Fibroblast of the aortic adventitia (primary cell): Measurements from ENCODE around the gene CYB5A. TPM values are rescaled to one million over a fixed set of nuclear protein-coding genes. Genes with fewer than 3 reads are reported as not detected.
A peak's percentile ranks its signal among the peaks of the same experiment; 100 is the strongest.
"Not testable (repeated sequence)": the region's sequence is repeated elsewhere in the genome, so short reads cannot be mapped to it uniquely, and the experiment has no call there.

Source experiments
- DNase-seq: peaks from one replicate; pipeline ENCODE4 v3.0.0-alpha.2; 2010; ENCODE audit warnings: low read depth
- H3K4me3 ChIP-seq: 2 replicates; pipeline ENCODE4 v1.5.1; 2011; ENCODE audit warnings: low read depth, mild to moderate bottlenecking, control low read depth, low read length, moderate library complexity
- total RNA-seq: library from RNA; depleted of rRNA; stranded (reverse); fragments of >200 nt; gene quantifications from 2 replicates; pipeline ENCODE4 v1.2.3, GENCODE V29; 2012; ENCODE audit warnings: low replicate concordance
- TF ChIP-seq, protein P1 (sequence below): IDR thresholded peaks from 2 replicates; pipeline ENCODE4 v1.5.1; 2011; ENCODE audit warnings: mild to moderate bottlenecking, low read length, control low read depth, inconsistent platforms; ENCODE audit not compliant: insufficient read depth

CYB5A gene
- total RNA-seq, 1 donor: 38.8 TPM

DNA sequence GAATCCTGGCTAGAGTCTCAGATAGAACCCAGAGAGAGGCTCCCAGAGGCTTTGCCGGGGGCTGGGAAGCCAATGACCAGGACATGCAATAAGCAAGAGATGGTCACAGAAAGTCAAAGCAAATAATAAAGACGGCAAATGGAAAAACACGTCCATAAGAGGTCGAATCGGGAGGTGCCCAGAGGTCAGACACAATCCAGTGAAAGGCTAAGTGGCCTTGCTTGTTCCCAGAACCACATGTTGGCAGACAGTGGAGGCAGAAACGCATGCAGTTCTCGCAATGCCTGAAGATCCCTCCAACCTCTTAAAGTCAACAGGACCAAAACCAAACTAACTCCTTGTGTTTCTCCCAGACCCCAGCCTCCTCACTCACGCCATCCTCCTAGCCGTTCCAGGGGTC lies 3.0 kb downstream of the CYB5A start:
- peak overlapping the region; percentile 42 for H3K4me3 ChIP-seq
- TF ChIP-seq, protein P1, sequence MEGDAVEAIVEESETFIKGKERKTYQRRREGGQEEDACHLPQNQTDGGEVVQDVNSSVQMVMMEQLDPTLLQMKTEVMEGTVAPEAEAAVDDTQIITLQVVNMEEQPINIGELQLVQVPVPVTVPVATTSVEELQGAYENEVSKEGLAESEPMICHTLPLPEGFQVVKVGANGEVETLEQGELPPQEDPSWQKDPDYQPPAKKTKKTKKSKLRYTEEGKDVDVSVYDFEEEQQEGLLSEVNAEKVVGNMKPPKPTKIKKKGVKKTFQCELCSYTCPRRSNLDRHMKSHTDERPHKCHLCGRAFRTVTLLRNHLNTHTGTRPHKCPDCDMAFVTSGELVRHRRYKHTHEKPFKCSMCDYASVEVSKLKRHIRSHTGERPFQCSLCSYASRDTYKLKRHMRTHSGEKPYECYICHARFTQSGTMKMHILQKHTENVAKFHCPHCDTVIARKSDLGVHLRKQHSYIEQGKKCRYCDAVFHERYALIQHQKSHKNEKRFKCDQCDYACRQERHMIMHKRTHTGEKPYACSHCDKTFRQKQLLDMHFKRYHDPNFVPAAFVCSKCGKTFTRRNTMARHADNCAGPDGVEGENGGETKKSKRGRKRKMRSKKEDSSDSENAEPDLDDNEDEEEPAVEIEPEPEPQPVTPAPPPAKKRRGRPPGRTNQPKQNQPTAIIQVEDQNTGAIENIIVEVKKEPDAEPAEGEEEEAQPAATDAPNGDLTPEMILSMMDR: no peak
- peak; percentile 56 for DNase-seq

DNA sequence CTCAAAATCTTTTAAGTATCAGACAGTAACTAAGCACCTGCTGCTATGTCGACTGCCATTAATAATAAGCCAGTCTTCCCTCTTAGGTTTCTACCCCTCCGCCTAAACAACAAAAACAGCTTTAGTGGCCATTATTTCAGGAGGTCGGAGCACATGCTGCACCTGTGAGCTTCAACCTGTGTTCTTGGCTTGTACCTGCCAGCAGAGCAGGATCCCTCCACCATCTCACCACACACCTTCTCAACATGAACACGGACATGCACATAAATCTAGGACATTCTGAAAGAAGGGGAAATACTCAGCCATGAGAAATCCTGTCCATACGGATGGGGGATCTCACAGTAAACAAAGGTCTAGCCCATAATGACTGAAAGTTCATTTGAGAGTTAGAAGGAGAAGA lies 3.7 kb downstream of the CYB5A start:
- no peak for DNase-seq

DNA sequence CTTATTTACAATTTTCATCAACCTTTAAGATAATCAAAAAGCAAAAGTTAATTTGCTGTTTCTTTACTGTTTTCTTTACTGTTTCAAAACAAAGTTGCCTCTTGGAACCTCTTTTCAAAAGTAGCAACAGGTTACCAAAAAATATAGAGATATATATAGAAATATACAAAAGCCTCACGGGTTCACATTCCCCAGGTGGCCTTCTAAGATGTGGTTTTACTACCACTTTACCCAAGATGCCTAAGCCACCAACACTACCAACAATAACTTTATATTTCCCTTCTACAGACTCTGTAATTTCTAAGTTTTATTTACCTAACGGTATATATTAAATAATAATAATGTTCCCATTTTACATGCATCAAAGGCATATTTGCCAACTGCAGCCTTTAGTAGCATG lies 4.9 kb downstream of the CYB5A start:
- TF ChIP-seq, protein P1: no peak
- no peak for DNase-seq
- no peak overlapping the region for H3K4me3 ChIP-seq

More for the DNA sequence above, 3.7 kb downstream of the CYB5A start:
- TF ChIP-seq, protein P1: no peak
- no peak overlapping the region for H3K4me3 ChIP-seq

DNA sequence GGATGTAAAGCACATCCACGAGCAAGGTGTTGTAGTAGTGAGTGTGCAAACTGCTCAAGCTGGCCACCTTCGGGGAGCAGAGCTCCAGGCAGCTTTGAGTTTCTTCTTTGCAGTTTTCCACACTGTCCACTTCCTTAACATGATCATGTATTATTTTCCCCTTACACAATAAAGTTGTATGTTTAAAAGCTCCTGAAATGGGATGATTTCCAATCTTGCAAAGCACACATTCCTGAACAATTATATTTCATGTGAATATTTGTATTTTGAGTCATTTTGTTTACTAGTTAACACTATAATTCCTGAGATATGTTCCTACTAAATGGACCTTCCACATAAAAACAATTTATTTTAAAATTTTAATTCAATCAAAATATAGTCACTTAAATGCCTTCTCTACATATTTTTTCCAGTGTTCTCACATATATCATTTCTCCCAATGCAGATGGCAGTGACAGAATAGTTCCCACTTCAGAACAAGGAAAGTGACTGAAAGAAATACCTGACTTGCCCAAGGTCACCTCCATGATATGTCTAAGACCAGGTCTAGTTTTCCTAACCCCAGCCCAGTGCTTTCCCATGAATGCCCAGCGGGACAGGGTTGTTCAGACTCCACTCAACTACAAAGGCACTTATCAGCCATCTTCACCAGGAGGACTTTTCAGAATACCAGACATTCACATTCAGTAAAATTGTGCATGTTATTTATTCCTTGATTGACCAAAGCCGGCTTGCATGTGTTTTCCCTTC lies 5.5 kb downstream of the CYB5A start:
- peak; percentile 26 for DNase-seq

DNA sequence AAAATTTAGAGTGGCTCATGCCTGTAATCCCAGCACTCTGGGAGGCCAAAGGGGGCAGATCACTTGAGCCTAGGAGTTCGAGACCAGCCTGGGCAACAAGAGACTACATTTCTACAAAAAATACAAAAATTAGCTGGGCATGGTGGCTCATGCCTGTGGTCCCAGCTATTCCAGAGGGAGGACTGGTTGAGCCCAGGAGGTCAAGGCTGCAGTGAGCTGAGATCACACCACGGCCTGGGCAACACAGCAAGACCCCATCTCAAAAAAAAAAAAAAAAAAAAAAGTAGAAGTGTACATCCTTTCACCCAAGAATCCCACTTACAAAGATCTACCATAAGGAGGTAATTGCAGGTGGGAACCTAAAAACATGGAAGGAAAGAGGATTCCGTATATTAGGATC lies 6.2 kb downstream of the CYB5A start:
- H3K4me3 ChIP-seq, DNase-seq: not testable (repeated sequence)

More for the DNA sequence above, 5.5 kb downstream of the CYB5A start:
- H3K4me3 ChIP-seq: no peak overlapping the region
- TF ChIP-seq, protein P1: no peak

DNA sequence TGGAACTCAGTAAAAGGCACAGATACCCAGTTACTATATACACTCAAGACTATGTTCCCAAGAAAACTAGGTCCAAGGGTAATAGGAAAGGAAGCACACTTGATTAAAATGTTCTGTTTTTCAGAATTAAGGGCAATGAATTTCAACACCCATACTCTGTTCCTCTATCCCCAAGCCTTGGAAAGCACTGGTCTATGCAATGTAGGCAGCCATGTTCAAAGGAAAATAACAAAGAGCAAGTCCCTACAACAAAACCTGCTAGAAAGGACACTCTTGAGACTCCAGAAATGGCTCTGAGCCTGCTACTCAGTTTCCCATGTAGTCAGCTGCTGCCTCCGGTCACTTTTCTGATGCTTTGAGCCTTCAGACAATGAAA lies 6.8 kb downstream of the CYB5A start:
- DNase-seq: no peak
- no peak overlapping the region for H3K4me3 ChIP-seq
- TF ChIP-seq, protein P1: no peak

DNA sequence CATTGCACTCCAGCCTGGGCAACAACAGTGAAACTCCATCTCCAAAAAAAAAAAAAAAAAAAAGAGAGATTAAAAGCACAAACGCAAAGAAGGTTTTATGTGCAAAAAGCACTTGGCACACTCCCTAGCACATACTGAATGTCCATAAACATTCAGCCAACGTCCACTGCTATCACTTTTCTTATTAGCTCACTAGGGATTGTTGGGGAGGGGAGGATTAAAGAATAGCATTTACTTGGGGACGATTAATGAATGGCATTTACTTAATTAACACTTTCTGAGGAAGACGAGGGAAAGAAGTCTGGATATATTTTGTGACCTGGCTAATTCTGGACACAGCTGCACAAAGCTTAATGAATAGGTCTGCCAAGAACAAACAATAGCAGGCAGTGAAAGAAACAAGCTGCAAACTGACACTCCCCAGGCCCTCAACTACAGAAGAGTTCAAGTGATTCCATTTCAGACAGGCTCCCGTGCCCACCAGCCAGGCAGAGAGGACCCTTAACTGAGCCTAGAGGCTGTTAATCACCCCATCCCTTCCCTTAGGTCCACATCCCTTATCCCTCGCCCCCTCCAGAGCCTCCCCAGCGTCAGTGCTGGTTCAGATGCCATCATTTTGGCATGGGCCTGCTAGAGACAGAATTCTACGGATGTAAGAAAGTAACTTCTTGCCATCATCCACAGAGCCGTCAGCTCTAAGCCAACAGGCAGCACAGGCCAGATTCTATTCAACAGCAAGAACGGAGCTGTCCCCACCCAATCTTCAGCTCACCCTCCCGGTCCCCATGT lies 7.4 kb downstream of the CYB5A start:
- H3K4me3 ChIP-seq: no peak overlapping the region
- DNase-seq: peak; percentile 60
- TF ChIP-seq, protein P1: no peak
